ENCODE results near the gene MEGF8.

The MEGF8 gene

DNA sequence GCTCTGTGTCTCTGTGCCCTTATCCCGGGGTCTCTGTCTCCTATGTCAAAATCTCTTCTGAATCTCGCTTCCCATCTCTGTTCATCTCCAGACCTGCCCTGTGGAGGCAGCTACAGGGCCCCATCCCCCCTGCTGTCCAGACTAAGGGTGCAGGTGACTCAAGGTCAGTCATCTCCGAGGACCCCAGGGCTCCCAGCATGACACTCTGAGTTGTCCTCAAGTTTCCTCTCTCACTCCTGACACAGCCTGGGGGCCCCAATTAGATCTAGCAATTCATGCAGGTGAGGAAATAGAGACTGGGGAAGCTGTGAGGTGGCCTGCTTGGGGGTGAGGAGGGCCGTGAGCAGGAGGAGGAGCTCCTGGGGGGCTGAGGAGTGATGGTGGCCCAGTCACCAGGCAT lies 66.7 kb downstream of the MEGF8 start:
- no peak for DNase-seq

DNA sequence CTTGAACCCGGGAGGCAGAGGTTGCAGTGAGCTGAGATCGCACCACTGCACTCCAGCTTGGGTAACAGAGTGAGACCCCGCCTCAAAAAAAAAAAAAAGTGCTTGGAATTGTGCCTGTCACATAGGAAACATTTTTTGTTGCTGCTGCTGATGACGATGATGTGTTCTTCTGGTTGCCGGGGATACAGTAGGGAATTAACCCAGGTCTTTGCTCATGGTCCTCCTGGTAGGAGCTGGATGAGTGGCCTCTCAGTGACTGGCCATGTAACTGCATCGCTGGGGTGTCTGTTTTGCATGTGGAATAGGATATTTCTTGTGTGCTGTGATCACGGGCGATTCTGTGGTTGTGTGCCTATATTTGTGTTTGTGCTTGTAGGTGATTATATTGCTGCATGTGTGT lies 69.3 kb downstream of the MEGF8 start:
- no peak for DNase-seq

DNA sequence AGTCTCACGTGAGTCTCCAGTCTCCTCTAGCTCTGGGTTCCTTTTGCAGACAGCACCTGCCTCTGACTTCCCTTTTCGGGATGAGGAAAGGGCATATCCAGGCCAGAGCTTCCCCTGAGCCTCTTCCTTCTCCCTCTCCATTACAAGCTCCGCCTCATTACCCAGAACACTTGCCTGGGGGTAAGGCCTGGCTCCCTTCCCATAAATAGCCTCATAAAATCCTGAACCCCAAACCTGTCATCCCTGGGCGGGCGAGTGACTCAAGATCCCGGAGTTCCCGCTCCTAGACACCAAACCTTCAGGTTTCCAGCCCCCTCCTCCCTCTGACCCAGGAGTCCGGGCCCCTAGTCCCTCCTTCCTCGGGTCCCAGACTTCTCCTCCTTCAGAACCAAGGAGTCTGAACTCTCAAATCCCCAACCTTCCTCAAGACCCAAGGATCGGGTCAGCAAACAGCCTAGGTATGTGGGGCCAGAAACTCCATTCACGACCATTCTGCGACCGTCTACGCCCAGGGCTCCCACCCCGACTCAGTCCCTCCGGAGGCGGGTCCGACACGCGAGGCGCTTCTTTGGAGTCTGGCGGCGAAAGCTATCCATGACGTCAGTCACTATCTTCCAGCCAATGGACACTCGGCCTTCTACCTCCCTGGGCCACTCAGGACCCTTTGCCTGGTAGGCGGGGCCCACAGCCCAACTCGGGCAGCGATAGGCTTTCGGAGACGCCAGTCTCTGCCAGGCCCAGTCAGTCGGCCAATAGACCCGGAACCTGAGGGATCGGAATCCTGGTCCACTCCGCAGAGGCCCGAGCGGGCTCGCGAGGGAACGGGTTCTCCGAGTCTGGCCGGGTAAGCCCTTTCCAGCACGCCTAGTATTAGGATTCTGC lies 71.2 kb downstream of the MEGF8 start:
- DNase-seq = peak; percentile 98

DNA sequence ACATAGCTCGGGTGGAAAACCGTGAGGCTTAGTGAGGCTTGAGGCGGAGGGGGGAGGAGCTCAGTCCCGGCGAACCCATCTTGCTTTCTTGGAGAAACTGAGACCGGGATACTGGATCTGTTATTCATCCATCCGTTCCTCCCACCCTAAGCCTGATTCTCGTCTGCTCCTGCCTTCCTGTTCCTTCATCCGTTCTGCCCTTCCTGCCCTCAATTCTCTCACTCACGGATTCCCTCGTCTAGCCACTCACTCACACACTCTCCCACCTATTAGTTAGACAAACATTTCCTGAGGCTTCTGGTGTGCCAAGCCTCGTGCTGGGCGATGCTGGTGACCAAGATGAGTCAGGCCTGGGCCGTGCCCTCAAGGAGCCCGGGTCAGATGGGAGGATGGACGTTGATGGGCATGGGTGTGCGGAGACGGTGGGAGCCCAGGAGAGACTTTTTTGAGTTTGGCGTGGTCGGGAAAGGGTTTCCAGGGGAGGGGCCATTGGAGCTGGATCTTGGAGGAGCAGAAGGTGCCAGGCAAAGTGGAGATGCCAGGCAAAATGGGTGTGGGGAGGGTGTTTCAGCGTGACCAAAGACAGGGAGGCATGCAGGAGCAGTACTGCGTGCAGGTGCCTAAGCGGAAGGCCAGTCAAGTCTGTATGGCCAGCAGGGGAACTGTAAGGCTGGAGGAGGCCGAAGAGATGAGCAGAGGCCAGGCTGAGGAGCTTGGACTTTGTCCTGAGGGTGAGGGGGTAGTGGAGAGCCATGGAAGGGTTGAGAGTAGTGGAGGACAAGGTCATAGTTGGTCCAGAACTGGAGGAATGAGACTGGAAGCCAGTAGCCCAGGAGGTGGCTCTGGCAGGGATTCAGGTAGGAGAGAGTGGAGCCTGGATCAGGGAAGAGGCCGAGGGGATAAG lies 72.1 kb downstream of the MEGF8 start:
- no peak for DNase-seq

DNA sequence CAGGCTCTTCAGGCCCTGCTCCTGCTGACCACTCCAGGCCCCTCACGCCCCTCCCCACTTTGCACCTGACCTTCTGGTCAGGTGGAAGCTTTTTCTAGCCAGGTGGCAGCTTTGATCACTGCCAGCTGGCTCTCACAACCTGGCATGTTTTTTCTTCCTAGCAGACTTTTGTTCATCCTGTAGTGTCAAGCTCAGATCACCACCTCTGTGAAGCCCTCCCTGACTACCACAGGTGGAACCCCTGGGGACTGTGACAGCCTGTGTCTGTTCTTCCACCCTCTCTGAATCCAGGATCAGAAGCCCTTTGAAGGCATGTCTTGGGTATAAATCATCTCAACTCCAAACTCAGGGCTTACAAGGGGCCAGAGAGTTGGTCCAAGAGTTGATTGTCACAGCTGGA lies 75.0 kb downstream of the MEGF8 start:
- DNase-seq = no peak

DNA sequence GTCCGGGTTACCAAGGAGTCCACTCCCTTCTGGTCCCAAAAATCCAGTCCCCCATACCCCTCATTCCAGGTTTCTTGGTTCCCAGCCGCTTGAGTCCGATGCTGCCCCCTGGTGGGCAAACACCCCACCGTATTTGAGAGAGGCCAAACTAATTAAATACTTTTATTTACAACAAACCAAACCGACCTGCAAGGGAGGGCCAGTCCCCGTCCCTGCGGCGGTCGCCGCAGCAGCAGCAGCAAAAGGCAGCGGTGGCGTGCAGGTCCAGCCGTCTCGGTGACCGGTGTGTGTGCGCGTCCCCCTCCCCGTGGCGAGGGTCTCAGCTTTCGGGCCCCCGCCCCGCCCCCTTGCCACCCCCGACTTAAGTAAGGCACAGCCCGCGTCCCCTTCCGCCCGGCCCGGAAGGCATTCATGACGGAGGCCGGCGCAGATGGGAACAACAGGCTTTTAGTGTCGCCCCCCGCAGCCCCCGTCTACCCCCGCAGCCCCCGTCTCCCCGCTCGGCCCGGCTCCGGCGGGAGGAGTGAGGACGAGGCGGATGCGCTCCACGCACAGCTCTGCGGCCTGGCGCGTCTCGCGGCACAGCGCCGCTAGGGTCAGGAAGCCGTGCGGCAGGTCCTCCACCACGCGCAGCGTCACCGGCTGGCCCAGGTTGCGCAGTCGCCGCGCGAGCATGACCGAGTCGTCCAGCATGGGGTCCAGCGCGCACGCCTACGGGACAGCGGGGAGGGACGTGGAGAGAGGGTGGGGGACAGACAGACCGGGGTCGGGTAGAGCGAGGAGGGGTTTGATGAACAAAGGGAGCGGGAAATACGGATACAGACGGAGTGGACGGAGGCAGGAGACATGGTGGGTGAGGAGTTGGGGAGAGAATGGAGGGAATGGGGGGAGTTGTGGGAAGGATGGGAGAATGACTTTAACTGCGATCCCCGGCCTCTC lies 76.2 kb downstream of the MEGF8 start:
- DNase-seq = peak; percentile 77

DNA sequence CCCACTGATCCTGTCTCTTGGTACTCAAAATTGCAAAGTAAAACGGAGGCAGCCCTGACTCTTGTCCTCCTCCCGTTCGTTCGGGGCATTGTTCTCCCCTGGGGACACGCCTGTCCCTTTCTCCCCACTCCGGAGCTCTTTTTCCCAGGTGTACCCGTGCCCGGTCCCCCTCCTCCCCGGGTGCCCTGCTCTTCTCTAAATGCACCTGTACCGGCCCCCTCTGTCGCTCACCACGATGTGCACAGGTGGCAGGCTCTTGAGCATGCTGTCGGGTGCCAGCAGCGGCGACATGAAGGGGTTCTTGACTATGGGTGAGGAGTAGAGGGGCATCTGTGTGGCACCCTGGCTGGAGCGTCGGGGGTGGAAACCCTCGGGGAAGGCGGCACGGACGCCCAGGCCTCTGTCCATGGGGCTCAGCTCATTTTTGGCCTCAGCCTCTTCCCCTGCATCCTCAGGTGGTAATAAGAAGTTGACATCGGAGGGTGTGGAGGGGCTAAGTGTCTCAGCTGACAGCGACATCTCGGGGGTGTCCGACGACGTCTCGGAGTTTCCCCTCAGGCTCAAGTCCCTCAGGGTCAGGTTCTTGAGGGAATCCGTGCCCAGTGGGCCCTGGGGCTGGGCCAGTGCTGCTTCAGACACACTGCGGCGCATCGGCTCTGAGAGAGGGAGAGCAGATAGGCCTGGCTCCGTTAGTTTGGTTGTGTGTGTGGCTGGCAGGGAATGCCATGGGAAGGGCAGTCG lies 77.1 kb downstream of the MEGF8 start:
- no peak for DNase-seq

DNA sequence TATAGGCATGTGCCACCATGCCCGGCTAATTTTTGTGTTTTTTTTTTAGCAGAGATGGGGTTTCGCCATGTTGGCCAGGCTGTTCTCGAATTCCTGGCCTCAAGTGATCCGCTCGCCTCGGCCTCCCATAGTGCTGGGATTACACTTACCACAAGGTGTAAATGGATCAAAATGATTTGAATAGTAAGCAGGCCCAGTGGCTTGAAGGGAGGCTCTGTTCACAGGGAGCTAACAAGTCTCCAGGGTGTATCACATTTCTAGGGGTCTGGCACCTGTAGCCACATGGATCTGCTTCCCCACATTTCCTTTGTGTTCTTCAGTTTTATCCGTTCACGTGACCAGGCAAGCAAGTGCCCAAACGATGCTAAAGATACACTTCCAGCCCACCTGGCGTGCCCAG lies 78.2 kb downstream of the MEGF8 start:
- no peak for DNase-seq

DNA sequence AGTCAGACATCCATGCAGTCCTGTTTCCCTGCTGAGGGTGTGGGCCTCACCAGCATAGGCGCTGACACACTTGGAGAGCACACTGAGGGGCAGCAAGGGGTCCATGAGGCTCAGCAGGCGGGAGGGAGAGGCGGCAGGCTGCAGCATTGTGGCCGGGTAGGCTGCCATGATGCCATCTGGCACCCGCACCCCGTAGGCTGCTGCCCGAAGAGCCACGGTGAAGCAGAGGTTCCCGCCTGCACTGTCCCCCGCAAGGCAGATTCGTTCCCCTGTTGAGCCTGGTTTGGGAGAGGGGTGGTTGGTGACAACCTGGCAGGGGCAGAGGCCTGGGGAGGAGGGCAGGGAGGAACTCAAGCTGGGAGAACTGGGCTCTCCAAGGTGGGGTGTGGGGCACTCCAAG lies 80.7 kb downstream of the MEGF8 start:
- no peak for DNase-seq

DNA sequence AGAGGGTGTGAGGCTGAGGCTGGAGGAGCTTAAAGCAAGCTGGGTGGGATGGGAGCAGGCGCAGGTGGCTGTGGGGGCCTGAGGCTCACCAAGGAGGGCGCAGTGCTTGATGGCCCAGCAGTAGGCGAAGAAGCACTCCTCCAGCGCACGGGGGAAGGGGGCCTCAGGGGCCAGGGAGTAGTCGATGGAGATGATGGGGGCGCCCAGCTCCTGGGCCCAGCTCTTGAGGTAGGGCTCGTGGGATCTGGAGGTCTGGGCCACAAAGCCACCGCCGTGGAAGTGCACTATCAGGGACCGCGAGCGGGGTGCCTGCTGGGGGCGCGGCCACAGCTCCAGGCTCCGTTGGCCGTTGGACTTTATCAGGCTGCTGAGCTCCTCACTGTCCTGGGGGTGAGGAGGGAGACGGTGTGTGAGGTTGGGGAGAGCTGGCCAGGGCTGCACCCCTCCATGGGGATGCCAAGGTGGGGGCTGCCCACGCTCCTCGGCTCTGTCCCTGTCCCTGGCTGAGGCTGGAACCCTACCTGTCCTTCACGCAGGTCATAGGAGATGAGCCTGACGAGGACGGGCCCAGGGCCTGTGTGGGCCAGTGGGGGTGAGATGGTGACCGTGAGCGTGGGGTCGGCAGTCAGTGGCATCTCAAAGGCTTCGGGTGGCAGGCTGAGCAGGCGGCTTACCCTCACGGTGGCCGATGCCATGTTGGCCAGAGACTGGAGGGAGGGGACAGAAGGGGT lies 81.8 kb downstream of the MEGF8 start:
- DNase-seq = no peak

DNA sequence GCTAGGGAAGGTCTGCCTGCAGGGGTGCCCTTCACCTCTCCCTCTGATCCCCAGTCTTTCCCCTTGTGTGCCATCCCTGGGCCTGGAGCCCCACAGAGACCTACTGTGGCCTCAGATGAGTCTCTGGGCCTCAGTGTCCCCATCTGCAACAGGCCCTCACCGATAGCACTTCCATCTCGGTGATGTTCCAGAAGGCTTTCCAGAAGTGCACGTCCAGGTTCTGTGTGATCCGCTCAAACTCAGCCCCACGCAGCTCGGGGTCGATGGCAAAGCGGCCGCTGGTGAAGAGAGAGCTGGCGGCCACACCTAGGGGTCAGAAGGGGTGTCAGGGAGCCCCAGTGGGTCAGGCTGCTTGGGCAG lies 82.4 kb downstream of the MEGF8 start:
- DNase-seq = no peak

DNA sequence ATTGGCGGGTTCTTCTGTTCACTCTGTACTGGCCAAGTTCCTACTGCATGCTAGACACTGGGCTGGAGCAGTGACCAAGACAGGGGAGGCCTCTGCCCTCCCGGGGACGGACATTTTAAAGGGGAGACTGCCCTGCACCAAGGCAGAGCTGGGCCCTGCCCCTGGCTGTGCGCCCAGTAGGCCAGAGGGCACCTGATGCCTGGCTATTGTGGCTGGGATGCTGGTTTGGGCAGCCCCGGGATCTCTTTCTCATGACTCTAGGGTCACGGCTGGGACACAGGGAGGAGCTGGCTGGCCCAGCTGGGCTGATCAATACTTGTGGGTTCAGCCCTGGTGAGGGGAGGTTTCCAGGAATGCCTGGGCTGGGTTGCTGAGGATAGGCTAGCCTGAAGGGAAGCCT lies 84.0 kb downstream of the MEGF8 start:
- no peak for DNase-seq

DNA sequence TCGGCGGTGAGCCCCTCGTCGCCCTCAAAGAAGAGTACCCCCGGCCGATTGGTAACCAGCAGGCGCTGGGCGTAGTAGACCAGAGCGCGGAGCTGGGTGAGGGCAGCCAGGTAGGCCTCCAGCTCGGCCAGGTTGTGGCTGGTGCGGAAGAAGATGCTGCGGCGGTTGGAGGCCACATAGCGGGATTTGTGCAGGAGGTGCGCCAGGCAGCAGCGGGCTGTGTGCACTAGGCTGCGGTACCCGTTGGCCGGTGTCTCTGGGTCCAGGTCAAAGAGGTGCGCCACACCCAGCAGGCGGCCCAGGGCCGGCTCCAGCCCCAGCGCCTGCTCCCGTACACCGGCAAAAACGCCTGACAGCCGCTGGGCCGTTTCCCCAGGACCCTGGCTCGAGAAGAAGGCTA lies 84.9 kb downstream of the MEGF8 start:
- DNase-seq = no peak

DNA sequence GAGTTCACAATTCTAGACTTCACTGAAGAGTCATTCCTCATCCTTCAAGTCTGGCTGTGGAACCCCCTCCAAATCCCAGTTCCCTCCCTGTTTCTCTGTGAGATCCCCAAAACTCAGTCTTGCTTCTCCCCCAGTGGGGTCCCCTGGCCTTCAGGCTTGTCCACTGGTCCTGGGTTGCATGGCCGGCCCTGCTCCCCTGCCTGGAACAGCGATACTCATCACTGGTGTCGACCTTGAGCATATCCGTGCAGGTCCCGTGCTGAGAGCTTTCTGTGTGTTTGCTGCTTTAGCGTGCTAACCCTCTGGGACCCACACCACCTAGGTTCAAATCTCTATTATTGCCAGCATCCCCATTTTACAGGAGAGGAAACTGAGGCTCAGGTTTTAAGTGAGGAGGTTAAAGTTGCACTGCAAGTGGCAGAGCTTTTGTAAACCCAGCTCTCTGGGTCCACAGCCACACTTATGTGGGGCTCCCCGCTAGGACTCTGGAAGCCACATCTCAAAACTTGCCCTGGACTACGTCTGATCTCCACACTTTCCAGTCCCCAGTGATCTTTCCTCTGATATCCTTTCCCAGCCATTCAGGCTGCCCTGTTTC lies 86.2 kb downstream of the MEGF8 start:
- no peak for DNase-seq

DNA sequence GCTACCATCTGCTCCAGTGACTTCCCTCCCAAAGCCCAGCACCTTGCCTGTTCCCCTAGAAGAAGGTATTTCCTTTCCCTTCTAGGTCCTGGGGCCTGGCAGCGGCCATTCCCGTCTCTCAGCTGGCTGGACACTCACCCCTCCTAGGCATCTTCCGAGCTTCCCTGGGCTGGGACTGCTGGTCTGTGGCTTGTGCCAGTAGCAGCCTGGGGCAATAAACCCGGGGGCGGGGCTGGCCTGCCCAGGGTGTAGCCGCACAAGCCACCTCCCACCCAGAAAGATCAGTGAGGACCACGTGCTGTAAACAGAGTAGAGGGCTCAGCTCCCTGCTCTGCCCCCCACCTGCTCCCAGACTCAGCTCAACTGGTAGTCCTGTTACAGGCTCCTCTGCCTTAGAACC lies 86.8 kb downstream of the MEGF8 start:
- no peak for DNase-seq

DNA sequence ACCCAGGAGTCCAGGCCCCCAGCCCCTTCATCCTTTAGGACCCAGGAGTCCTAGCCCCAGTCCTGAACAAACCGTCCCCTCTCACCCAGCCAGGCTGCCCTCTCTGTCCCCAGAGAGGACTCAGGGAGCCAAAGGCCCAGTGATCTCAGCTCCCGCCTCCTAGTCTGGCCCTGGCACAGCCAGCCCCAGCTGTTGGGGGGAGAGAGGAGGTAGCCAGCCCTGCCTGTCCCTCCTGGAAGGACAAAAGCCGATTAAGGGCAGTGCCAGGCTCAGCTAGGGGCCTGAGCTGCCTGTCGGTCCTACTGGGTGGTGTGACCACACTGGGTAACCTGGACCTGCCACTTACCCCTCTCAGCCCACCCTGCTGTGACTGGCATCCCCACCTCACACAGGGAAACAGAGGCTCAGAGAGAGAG lies 87.2 kb downstream of the MEGF8 start:
- DNase-seq = no peak

DNA sequence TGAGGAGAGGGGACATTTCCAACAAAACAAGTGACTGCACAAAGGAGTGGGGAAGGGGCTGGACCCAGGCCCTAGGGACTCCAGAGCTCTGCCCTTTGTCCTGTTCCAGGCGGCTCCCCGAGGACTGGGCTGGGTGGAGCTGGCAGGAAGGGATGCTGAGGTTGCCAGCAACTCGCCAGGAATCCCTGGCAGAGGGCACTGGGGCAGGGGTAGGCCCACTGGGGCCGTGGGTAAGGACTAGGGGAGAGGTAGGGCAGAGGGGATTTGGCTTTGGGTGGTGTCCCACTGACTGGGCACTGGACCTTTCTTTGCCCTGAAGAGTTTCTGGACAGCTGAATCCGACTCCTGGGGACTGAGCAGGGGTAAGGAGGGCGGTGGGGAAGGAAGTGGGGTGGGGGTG lies 93.9 kb downstream of the MEGF8 start:
- no peak for DNase-seq

DNA sequence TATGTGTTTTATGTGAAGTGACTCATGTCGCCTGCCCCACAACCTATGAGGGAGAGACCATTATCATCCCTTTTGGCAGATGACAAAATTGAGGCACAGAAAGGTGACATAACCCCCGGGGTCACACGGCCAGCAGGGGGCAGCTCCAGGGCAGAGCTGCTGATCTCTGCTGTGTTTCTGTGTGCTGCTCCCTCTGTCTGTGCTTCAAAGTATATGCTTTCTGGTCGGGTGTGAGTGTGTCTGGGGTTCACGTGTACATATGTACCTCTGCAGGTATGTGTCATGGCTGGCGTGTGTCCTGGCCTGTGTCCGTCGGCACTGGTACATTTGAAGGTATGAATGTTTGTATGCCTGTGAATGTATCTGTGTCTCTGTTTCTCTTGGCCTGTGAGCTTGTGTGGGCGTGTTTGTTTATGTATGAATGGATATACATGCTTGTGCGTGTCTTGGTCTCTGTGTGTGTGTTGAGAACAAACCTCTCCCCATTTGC lies 94.7 kb downstream of the MEGF8 start:
- DNase-seq = peak; percentile 84

DNA sequence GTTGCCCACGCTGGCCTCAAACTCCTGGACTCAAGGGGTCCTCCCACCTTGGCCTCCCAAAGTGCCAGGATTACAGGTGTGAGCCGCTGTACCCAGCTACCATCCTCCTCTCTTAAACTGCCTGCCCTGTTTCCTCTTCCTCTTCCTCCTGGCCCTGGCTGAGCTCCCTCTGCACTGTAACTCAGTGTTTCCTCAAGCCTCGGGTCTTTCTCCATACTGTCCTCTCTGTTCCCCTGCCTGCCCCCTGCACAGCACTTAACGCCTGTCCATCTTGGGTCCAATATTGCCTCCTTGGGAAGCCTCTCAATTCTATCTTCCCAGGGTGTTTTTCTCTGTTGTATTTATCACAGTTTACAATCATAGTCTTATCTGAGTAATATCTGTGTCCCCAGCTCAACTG lies 95.7 kb downstream of the MEGF8 start:
- DNase-seq = no peak

DNA sequence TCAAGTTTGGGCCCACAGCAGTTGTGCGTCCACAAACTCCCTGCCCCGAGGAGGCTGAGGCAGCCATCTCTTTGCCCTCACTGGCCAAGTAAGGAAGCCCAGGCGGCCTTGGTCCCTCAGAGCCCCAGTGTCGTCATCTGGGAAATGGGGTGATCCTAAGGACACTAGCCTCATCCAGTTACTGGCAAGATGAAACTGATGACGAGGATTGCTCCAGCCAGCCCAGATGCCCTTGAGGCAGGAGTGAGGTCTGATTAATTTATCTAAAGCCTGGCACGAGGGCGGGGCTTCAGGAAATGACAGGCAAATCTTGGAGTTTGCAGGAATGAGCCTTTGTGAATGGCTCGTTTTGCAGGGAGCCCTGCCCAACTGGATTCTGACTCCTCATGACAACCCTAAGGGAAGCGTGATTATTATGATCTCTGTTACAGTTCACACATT lies 96.2 kb downstream of the MEGF8 start:
- no peak for DNase-seq
